Astrocyte (in vitro differentiated cells and primary cell): ENCODE data around the gene THADA.

ENCODE experiments used
- CTCF ChIP-seq: IDR thresholded peaks from 2 replicates; pipeline ENCODE4 v1.5.1; 2011; ENCODE audit warnings: low read depth, mild to moderate bottlenecking, inconsistent platforms, low read length, moderate library complexity; ENCODE audit not compliant: insufficient read depth
- EZH2 ChIP-seq: IDR thresholded peaks from 2 replicates; pipeline ENCODE4 v1.6.1; 2012; ENCODE audit warnings: mild to moderate bottlenecking, low read length, inconsistent platforms; ENCODE audit not compliant: insufficient read depth

- TF ChIP-seq CTCF, result no peak
- no peak for TF ChIP-seq EZH2
Measured at GRCh38 chr2:43248621-43249020, 347.2 kb downstream of the THADA start.
